HepG2 (cell line): Measurements from ENCODE around the gene BBLN. TPM values are rescaled to one million over a fixed set of nuclear protein-coding genes. Genes with fewer than 3 reads are reported as not detected.

Experiments
- HNRNPK ChIP-seq: fragments of 200-400 bp; formaldehyde crosslinking; IDR thresholded peaks from 2 replicates; pipeline ENCODE4 v1.6.1; 2018; ENCODE audit warnings: low read length, low read depth, moderate library complexity, mild to moderate bottlenecking; ENCODE audit not compliant: poor library complexity, severe bottlenecking
- ZC3H13 ChIP-seq: sonication (generic); formaldehyde crosslinking; IDR thresholded peaks from 2 replicates; pipeline ENCODE4 v1.8.1; 2023; ENCODE audit warnings: mild to moderate bottlenecking, missing genetic modification reagents, moderate library complexity
- ZNF121 ChIP-seq: sonication (generic); formaldehyde crosslinking; IDR thresholded peaks from 2 replicates; pipeline ENCODE4 v1.5.0; 2020; ENCODE audit warnings: mild to moderate bottlenecking, missing genetic modification reagents
- ZNF143 ChIP-seq: sonication (generic); formaldehyde crosslinking; IDR thresholded peaks from 2 replicates; pipeline ENCODE4 v1.4.0; 2020; ENCODE audit warnings: missing genetic modification reagents
- ZNF232 ChIP-seq: sonication (generic); formaldehyde crosslinking; IDR thresholded peaks from 2 replicates; pipeline ENCODE4 v1.4.0; 2020; ENCODE audit warnings: missing genetic modification reagents, borderline replicate concordance
- ZNF333 ChIP-seq: sonication (generic); formaldehyde crosslinking; IDR thresholded peaks from 2 replicates; pipeline ENCODE4 v1.4.0; 2020; ENCODE audit warnings: mild to moderate bottlenecking, missing genetic modification reagents, borderline replicate concordance
- ZNF615 ChIP-seq: sonication (generic); formaldehyde crosslinking; IDR thresholded peaks from 2 replicates; pipeline ENCODE4 v1.5.0; 2020; ENCODE audit warnings: mild to moderate bottlenecking, missing genetic modification reagents, borderline replicate concordance
- ZNF737 ChIP-seq: sonication (generic); formaldehyde crosslinking; IDR thresholded peaks from 2 replicates; pipeline ENCODE4 v1.5.0; 2020; ENCODE audit warnings: missing genetic modification reagents, mild to moderate bottlenecking, borderline replicate concordance
- polyA plus RNA-seq, 8 experiments: library from polyadenylated mRNA; depleted of rRNA in 3 of 8; stranded (reverse) in 7 of 8; unstranded in 1 of 8; fragments of >200 nt; fragmentation: Illumina TruSeq in 4 of 8; extraction: Trizol in 4 of 8; gene quantifications; 2 replicates each; pipeline versions ENCODE4 v1.2.1 to v1.2.3, GENCODE V29; 2011 to 2016; ENCODE audit warnings: low read depth in 4 of 8, missing spikeins in 1 of 8, mixed read lengths in 1 of 8; ENCODE audit not compliant: insufficient read depth in 1 of 8
- total RNA-seq, 5 experiments: library from RNA; depleted of rRNA; stranded (reverse); fragments of >200 nt; fragmentation: Illumina TruSeq; extraction: Trizol; gene quantifications; 2 replicates each; pipeline ENCODE4 v1.2.3, GENCODE V29; 2016; ENCODE audit warnings: low read depth in 1 of 5
- TF ChIP-seq, protein P1 (sequence below): sonication (generic); formaldehyde crosslinking; IDR thresholded peaks from one replicate; pipeline ENCODE4 v1.5.1; 2020; ENCODE audit warnings: mild to moderate bottlenecking, missing genetic modification reagents; ENCODE audit errors: not compliant biosample characterization
- TF ChIP-seq, protein P2 (sequence below): sonication (generic); formaldehyde crosslinking; IDR thresholded peaks from 2 replicates; pipeline ENCODE4 v1.5.1; 2020; ENCODE audit warnings: mild to moderate bottlenecking, missing genetic modification reagents
- TF ChIP-seq, protein P3 (sequence below): sonication (generic); formaldehyde crosslinking; IDR thresholded peaks from 2 replicates; pipeline ENCODE4 v1.5.0; 2020; ENCODE audit warnings: mild to moderate bottlenecking, missing genetic modification reagents
- TF ChIP-seq, protein P4 (sequence below): sonication (generic); formaldehyde crosslinking; IDR thresholded peaks from 2 replicates; pipeline ENCODE4 v1.4.0; 2020; ENCODE audit warnings: missing genetic modification reagents

Gene BBLN
- total and polyA plus RNA-seq, 2 of the 13 experiments (the other 11 are each of a cell fraction or from before 2014, with no cell fraction given), result 27.6 to 33.1 TPM

DNA sequence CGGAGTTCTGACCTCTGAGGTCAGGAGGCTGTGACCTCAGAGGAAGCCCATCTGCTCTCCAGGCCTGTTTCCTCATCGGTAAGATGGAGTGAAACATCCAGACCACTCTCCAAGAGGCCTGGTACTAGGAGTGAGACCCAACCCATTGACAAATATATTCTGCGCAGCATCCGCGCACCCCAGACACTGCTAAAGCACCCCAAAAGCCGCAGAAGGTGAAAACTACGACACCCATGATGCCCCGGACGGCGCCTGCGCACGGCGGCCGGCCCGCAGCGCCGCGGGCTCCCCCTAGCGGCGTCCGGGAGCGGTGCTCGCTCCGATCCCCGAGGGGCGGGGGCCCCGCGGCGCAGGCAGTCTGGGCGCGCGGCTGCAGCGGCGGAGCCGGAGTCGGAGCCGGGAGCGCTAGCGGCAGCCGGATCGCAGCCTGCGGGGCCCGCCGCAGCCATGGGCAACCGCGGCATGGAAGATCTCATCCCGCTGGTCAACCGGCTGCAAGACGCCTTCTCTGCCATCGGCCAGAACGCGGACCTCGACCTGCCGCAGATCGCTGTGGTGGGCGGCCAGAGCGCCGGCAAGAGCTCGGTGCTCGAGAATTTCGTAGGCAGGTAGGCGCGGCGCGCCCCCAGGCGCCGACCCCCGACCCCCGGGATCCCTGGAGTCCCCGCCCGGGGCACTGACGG lies 43.1 kb downstream of the BBLN start, which contains the start of gene DNM1 (continued):
- TF ChIP-seq, protein P1, sequence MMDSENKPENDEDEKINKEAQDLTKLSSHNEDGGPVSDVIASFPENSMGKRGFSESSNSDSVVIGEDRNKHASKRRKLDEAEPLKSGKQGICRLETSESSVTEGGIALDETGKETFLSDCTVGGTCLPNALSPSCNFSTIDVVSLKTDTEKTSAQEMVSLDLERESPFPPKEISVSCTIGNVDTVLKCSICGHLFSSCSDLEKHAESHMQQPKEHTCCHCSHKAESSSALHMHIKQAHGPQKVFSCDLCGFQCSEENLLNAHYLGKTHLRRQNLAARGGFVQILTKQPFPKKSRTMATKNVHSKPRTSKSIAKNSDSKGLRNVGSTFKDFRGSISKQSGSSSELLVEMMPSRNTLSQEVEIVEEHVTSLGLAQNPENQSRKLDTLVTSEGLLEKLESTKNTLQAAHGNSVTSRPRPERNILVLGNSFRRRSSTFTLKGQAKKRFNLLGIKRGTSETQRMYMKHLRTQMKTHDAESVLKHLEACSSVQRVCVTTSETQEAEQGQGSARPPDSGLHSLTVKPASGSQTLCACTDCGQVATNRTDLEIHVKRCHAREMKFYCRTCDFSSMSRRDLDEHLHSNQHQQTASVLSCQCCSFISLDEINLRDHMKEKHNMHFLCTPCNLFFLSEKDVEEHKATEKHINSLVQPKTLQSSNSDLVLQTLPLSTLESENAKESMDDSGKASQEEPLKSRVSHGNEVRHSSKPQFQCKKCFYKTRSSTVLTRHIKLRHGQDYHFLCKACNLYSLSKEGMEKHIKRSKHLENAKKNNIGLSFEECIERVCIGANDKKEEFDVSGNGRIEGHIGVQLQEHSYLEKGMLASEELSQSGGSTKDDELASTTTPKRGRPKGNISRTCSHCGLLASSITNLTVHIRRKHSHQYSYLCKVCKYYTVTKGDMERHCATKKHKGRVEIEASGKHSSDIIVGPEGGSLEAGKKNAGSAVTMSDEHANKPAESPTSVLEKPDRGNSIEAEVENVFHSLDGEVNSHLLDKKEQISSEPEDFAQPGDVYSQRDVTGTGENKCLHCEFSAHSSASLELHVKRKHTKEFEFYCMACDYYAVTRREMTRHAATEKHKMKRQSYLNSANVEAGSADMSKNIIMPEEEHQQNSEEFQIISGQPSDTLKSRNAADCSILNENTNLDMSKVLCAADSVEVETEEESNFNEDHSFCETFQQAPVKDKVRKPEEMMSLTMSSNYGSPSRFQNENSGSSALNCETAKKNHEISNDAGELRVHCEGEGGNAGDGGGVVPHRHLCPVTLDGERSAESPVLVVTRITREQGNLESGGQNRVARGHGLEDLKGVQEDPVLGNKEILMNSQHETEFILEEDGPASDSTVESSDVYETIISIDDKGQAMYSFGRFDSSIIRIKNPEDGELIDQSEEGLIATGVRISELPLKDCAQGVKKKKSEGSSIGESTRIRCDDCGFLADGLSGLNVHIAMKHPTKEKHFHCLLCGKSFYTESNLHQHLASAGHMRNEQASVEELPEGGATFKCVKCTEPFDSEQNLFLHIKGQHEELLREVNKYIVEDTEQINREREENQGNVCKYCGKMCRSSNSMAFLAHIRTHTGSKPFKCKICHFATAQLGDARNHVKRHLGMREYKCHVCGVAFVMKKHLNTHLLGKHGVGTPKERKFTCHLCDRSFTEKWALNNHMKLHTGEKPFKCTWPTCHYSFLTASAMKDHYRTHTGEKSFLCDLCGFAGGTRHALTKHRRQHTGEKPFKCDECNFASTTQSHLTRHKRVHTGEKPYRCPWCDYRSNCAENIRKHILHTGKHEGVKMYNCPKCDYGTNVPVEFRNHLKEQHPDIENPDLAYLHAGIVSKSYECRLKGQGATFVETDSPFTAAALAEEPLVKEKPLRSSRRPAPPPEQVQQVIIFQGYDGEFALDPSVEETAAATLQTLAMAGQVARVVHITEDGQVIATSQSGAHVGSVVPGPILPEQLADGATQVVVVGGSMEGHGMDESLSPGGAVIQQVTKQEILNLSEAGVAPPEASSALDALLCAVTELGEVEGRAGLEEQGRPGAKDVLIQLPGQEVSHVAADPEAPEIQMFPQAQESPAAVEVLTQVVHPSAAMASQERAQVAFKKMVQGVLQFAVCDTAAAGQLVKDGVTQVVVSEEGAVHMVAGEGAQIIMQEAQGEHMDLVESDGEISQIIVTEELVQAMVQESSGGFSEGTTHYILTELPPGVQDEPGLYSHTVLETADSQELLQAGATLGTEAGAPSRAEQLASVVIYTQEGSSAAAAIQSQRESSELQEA (CRISPR knock-in tag), result no peak
- TF ChIP-seq, protein P2, sequence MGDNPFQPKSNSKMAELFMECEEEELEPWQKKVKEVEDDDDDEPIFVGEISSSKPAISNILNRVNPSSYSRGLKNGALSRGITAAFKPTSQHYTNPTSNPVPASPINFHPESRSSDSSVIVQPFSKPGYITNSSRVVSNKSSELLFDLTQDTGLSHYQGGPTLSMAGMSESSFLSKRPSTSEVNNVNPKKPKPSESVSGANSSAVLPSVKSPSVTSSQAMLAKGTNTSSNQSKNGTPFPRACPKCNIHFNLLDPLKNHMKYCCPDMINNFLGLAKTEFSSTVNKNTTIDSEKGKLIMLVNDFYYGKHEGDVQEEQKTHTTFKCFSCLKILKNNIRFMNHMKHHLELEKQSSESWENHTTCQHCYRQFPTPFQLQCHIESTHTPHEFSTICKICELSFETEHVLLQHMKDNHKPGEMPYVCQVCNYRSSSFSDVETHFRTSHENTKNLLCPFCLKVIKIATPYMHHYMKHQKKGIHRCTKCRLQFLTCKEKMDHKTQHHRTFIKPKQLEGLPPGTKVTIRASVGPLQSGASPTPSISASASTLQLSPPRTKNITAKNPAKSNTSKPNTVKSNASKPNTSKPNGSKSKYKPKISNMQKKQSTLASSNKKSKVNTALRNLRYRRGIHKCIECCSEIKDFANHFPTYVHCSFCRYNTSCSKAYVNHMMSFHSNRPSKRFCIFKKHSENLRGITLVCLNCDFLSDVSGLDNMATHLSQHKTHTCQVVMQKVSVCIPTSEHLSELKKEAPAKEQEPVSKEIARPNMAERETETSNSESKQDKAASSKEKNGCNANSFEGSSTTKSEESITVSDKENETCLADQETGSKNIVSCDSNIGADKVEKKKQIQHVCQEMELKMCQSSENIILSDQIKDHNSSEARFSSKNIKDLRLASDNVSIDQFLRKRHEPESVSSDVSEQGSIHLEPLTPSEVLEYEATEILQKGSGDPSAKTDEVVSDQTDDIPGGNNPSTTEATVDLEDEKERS, result no peak
- no peak for TF ChIP-seq ZNF737 (CRISPR knock-in tag)
- TF ChIP-seq, protein P3, sequence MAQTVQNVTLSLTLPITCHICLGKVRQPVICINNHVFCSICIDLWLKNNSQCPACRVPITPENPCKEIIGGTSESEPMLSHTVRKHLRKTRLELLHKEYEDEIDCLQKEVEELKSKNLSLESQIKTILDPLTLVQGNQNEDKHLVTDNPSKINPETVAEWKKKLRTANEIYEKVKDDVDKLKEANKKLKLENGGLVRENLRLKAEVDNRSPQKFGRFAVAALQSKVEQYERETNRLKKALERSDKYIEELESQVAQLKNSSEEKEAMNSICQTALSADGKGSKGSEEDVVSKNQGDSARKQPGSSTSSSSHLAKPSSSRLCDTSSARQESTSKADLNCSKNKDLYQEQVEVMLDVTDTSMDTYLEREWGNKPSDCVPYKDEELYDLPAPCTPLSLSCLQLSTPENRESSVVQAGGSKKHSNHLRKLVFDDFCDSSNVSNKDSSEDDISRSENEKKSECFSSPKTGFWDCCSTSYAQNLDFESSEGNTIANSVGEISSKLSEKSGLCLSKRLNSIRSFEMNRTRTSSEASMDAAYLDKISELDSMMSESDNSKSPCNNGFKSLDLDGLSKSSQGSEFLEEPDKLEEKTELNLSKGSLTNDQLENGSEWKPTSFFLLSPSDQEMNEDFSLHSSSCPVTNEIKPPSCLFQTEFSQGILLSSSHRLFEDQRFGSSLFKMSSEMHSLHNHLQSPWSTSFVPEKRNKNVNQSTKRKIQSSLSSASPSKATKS, result no peak
- TF ChIP-seq ZC3H13, result no peak
- no peak for TF ChIP-seq ZNF121 (CRISPR knock-in tag)
- TF ChIP-seq HNRNPK, result no peak
- TF ChIP-seq ZNF143 (CRISPR knock-in tag), result peak; percentile 92
- TF ChIP-seq ZNF333 (CRISPR knock-in tag), result no peak
- TF ChIP-seq ZNF615, result no peak
- TF ChIP-seq, protein P4, sequence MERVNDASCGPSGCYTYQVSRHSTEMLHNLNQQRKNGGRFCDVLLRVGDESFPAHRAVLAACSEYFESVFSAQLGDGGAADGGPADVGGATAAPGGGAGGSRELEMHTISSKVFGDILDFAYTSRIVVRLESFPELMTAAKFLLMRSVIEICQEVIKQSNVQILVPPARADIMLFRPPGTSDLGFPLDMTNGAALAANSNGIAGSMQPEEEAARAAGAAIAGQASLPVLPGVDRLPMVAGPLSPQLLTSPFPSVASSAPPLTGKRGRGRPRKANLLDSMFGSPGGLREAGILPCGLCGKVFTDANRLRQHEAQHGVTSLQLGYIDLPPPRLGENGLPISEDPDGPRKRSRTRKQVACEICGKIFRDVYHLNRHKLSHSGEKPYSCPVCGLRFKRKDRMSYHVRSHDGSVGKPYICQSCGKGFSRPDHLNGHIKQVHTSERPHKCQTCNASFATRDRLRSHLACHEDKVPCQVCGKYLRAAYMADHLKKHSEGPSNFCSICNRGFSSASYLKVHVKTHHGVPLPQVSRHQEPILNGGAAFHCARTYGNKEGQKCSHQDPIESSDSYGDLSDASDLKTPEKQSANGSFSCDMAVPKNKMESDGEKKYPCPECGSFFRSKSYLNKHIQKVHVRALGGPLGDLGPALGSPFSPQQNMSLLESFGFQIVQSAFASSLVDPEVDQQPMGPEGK (CRISPR knock-in tag), result peak; percentile 13; the same call in 1 of the 2 replicates
- no peak for TF ChIP-seq ZNF232 (CRISPR knock-in tag)
